Fibroblast of lung (primary cell): Measurements from ENCODE around the gene C1orf74. TPM values are rescaled to one million over a fixed set of nuclear protein-coding genes. Genes with fewer than 3 reads are reported as not detected.

ENCODE experiments used
- DNase-seq, 2 donors: peaks; one replicate each; pipeline versions ENCODE4 v3.0.0 to v3.0.0-alpha.2; 2010; ENCODE audit warnings: low read depth in 2 of 2
- H2AFZ ChIP-seq: 2 replicates; pipeline ENCODE4 v1.5.1; 2012; ENCODE audit warnings: low read length, control low read depth, inconsistent platforms
- H3K27ac ChIP-seq: 2 replicates; pipeline ENCODE4 v1.5.1; 2011; ENCODE audit warnings: low read length, control low read depth; ENCODE audit not compliant: insufficient read depth
- H3K27me3 ChIP-seq: 2 replicates; pipeline ENCODE4 v1.5.1; 2011; ENCODE audit warnings: mild to moderate bottlenecking, low read length; ENCODE audit not compliant: control insufficient read depth, insufficient read depth
- H3K36me3 ChIP-seq: 2 replicates; pipeline ENCODE4 v1.5.1; 2011; ENCODE audit warnings: low read length; ENCODE audit not compliant: control insufficient read depth, insufficient read depth
- H3K4me1 ChIP-seq: 2 replicates; pipeline ENCODE4 v1.5.1; 2011; ENCODE audit warnings: low read length; ENCODE audit not compliant: control insufficient read depth, insufficient read depth; ENCODE audit errors: extremely low read depth
- H3K4me2 ChIP-seq: 2 replicates; pipeline ENCODE4 v1.5.1; 2011; ENCODE audit warnings: low read length, control low read depth; ENCODE audit not compliant: insufficient read depth; ENCODE audit errors: extremely low read depth
- H3K4me3 ChIP-seq, 4 experiments: fragments of 200-600 bp in 1 of 4; sonication (generic) in 1 of 4; replicated peaks in 1 of 4; 2 replicates each; pipeline ENCODE4 v1.5.1; 2011 to 2016; ENCODE audit warnings: low read length in 4 of 4, low read depth in 3 of 4, mild to moderate bottlenecking in 3 of 4, control low read depth in 2 of 4, inconsistent platforms in 1 of 4, mixed read lengths in 1 of 4; ENCODE audit not compliant: insufficient read depth in 1 of 4; ENCODE audit errors: control extremely low read depth in 1 of 4
- H3K79me2 ChIP-seq: 2 replicates; pipeline ENCODE4 v1.5.1; 2012; ENCODE audit warnings: mild to moderate bottlenecking, low read length, inconsistent platforms; ENCODE audit not compliant: control insufficient read depth, insufficient read depth
- H3K9ac ChIP-seq: 2 replicates; pipeline ENCODE4 v1.5.1; 2011; ENCODE audit warnings: mild to moderate bottlenecking, low read length, control low read depth; ENCODE audit not compliant: insufficient read depth
- H3K9me3 ChIP-seq: 2 replicates; pipeline ENCODE4 v1.5.1; 2012; ENCODE audit warnings: low read depth, low read length; ENCODE audit not compliant: control insufficient read depth, insufficient read depth
- H4K20me1 ChIP-seq: 2 replicates; pipeline ENCODE4 v1.5.1; 2011; ENCODE audit warnings: low read length; ENCODE audit not compliant: control insufficient read depth, insufficient read depth; ENCODE audit errors: extremely low read depth
- CTCF ChIP-seq, 2 donors: IDR thresholded peaks in 1 of 2; conservative IDR thresholded peaks in 1 of 2; 1 replicate in 1 of 2; 2 replicates in 1 of 2; pipeline ENCODE4 v1.5.1; 2011 to 2012; ENCODE audit warnings: low read length in 2 of 2, control low read depth in 1 of 2, inconsistent platforms in 1 of 2, low read depth in 1 of 2, mild to moderate bottlenecking in 1 of 2
- EZH2 ChIP-seq: IDR thresholded peaks from 2 replicates; pipeline ENCODE4 v1.5.1; 2012; ENCODE audit warnings: low read length, control low read depth, mild to moderate bottlenecking; ENCODE audit errors: missing control alignments
- polyA plus RNA-seq, 2 donors: library from polyadenylated mRNA; depleted of rRNA in 1 of 2; stranded (reverse) in 1 of 2; unstranded in 1 of 2; fragments of >200 nt; gene quantifications; 2 replicates each; pipeline ENCODE4 v1.2.1, GENCODE V29; 2011 to 2012; ENCODE audit warnings: missing spikeins in 1 of 2
- total RNA-seq: library from RNA; depleted of rRNA; stranded (reverse); fragments of >200 nt; gene quantifications from 2 replicates; pipeline ENCODE4 v1.2.1, GENCODE V29; 2014

C1orf74 gene
- total and polyA plus RNA-seq, 2 donors (not counting 1 experiment from before 2014, with no cell fraction given): 2.2 to 4.3 TPM

- no peaks in the 10 kb centered on the region for H3K4me1 ChIP-seq
- no peak for DNase-seq
- no peak overlapping the region for H3K9ac ChIP-seq
- H3K9me3 ChIP-seq: no peaks in the 10 kb centered on the region
- no peak overlapping the region for H3K4me3 ChIP-seq
- H3K36me3 ChIP-seq: no peaks in the 10 kb centered on the region
- no peak overlapping the region for H2AFZ ChIP-seq
- no peak overlapping the region for H3K27ac ChIP-seq
- H3K4me2 ChIP-seq: no peak overlapping the region
- H3K27me3 ChIP-seq: no peaks in the 10 kb centered on the region
- TF ChIP-seq EZH2: no peak
- TF ChIP-seq CTCF (conservative IDR thresholded peaks at IDR 0.05 in 1 of 2, IDR thresholded peaks at IDR 0.05 in 1 of 2; ENCODE audit: low read depth in 1 of 2, low read length in 2 of 2): no peak
- H4K20me1 ChIP-seq: no peaks in the 10 kb centered on the region
- H3K79me2 ChIP-seq: no peaks in the 10 kb centered on the region
These were observed 32.6 kb downstream of the C1orf74 start for GRCh38 chr1:209751627-209752231.

GRCh38 chr1:209749670-209750323, 34.6 kb downstream of the C1orf74 start:
- Histone ChIP-seq H3K4me2 (no peak overlapping the region), H3K27ac (no peak overlapping the region), H3K27me3 (no peaks in the 10 kb centered on the region), H3K4me1 (no peaks in the 10 kb centered on the region), H3K9ac (no peak overlapping the region), H3K9me3 (no peaks in the 10 kb centered on the region), H3K36me3 (no peaks in the 10 kb centered on the region), H4K20me1 (no peaks in the 10 kb centered on the region), H2AFZ (no peak overlapping the region), H3K79me2 (no peaks in the 10 kb centered on the region), H3K4me3 (no peak overlapping the region)
- no peak for DNase-seq
- no peak for TF ChIP-seq CTCF (conservative IDR thresholded peaks at IDR 0.05 in 1 of 2, IDR thresholded peaks at IDR 0.05 in 1 of 2; ENCODE audit: low read depth in 1 of 2, low read length in 2 of 2)
- no peak for TF ChIP-seq EZH2

GRCh38 chr1:209749205-209749604, 35.2 kb downstream of the C1orf74 start:
- no peaks in the 10 kb centered on the region for H3K9me3 ChIP-seq
- H3K4me2 ChIP-seq: no peak overlapping the region
- H3K79me2 ChIP-seq: no peaks in the 10 kb centered on the region
- no peaks in the 10 kb centered on the region for H3K36me3 ChIP-seq
- H3K9ac ChIP-seq: no peak overlapping the region
- no peak overlapping the region for H3K4me3 ChIP-seq
- DNase-seq: no peak
- no peaks in the 10 kb centered on the region for H3K27me3 ChIP-seq
- H2AFZ ChIP-seq: no peak overlapping the region
- no peaks in the 10 kb centered on the region for H4K20me1 ChIP-seq
- TF ChIP-seq EZH2 (no peak), CTCF (conservative IDR thresholded peaks at IDR 0.05 in 1 of 2, IDR thresholded peaks at IDR 0.05 in 1 of 2; ENCODE audit: low read depth in 1 of 2, low read length in 2 of 2) (no peak)
- no peak overlapping the region for H3K27ac ChIP-seq
- no peaks in the 10 kb centered on the region for H3K4me1 ChIP-seq
